Measurements from ENCODE around the gene SVIL.
A peak's percentile ranks its signal among the peaks of the same experiment; 100 is the strongest.

SVIL gene

DNA sequence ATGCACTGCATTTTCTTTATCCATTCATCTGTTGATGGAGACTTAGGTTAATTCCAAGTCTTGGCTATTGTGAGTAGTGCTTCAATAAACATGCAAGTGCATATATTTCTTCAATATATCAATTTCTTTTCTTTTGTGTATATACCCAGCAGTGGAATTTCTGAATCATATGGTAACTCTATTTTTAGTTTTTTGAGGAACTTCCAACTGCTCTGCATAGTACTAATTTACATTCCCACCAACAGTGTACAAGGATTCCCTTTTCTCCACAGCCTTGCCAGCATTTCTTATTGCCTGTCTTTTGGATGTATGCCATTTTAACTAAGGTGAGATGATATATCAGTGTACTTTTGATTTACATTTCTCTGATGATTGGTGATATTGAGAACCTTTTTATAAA, 200.7 kb downstream of the SVIL start:
- FAIRE-seq, result no peak

DNA sequence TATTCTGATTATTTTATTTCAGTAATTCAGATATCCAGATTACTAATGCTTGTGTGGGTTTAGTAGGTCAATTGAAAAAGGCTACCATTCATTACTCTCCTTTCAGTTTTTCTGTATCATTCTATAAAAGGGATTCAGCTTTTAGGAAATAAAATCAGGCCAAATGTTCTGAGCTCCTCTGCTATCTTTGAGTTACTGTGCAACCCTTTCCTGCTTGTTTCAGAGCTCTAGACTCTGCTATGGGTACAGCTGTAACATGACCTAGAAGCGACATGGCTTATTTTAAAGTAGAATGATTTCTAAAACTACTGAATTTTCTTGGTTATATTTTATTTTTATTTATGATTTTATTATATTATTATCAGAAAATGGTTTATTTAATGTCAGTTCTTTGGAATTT, 203.1 kb downstream of the SVIL start:
- FAIRE-seq, result no peak

More for the DNA sequence above, 200.7 kb downstream of the SVIL start:
- DNase-seq (ENCODE audit: insufficient read length, low spot score), result no peak

DNA sequence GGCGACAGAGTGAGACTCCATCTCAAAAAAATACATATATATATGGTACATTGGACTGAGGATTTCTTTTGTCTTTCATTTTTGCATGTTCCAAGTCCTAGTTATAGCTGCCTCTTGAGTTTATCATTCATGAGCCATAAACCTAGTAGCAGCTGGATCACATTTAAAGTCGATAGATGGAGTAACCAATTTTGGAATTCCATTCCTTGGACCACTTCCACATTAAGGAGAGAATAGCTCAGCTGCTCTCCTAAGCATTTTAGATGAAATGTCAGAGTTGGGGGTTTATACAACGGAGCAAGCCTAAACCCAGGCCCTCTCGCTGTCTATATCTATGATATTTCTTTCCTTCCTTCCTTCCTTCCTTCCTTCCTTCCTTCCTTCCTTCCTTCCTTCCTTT, 204.7 kb downstream of the SVIL start:
- FAIRE-seq (no peak), DNase-seq (ENCODE audit: insufficient read length, low spot score) (no peak)

More for the DNA sequence above, 203.1 kb downstream of the SVIL start:
- DNase-seq (ENCODE audit: insufficient read length, low spot score), result no peak

DNA sequence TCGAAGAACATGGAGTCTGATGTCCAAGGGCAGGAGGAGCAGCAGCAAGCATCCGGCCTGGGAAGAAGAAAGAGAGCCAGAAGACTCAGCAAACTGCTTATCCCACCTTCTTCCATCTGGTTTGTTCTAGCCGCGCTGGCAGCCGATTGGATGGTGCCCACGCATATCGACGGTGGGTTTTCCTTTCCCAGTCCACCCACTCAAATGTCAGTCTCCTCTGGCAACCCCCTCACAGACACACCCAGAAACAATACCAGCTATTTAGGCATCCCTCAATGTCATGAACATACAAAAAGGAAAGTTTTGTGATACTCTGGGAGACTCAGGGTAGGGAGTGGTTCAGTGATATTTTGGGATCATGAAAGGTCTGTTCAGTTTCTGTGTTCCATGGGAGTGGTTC, 206.3 kb downstream of the SVIL start:
- no peak for DNase-seq (ENCODE audit: insufficient read length, low spot score)
- FAIRE-seq, result no peak

DNA sequence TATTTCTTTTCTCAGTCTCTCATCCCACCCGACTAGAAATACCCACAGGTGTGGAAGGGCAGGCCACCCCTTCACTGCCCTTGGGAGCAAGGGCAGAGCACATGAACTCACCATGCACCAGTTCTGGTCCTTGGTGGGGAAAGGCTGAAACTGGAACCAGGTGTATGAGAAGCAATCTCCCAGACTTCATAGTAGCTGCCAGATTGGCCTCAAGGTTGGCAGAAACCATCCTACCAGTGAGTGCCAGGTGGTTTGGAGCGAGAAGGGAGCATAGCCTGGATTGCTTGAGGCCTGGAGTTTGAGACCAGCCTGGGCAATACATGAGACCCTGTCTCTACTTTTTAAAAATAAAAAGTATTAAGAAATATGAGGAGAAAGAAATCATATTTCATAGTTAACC, 207.1 kb downstream of the SVIL start:
- no peak for DNase-seq (ENCODE audit: insufficient read length, low spot score)
- no peak for FAIRE-seq

DNA sequence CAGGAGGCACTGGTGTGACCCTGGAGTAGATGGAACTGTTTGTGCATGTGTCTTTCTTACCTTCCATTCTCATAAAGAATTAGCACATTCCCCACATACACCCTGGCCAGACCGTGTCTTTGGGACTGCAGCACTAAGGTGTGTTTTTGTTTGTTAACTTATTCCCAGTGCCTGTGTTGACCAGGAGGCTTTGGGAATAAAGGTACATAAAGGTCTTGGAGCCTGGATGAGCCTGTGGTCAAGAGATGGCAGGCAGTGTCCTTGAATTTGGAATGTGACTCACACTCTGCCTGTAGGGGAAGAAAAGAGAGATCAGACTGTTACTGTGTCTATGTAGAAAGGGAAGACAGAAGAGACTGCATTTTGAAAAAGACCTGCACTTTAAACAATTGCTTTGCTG, 208.4 kb downstream of the SVIL start:
- no peak for FAIRE-seq

DNA sequence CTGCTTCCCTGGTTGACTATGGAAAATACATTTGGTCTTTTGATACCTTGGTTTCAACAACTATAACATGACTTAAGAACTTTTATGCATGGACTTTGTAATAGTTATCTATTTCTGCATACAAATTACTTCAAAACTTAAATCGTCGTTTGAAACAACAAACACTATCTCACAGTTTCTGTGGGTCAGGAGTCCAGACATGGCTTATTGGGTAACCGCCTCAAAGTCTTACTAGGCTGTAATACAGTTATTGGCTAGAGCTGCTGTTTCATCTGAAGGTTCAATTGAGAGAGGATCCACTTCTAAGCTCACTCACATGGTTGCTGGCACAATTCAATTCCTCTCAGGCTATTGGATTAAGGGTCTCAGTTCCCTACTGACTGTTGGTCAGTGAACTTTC, 210.8 kb downstream of the SVIL start:
- DNase-seq (ENCODE audit: insufficient read length, low spot score) (no peak), FAIRE-seq (no peak)

More for the DNA sequence above, 208.4 kb downstream of the SVIL start:
- no peak for DNase-seq (ENCODE audit: insufficient read length, low spot score)

DNA sequence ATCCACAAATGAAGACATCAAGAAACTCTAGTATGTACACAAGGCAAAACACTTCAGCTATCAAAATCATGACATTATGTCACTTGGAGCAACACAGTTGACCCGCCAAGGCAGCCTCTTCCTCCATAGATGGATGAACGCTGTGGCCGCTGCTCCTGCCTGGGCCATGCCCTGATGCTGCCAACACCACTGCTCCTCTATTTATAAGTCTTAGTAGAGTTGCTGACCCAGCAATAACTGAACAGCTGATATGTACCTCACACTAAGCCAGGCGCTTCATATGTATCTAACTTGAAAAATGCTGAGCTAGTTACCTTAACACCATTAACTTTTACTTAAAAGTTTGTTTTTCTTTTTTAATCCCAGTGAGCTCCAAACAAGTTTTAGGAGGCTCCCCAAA, 214.0 kb downstream of the SVIL start:
- FAIRE-seq (no peak), DNase-seq (ENCODE audit: insufficient read length, low spot score) (no peak)

DNA sequence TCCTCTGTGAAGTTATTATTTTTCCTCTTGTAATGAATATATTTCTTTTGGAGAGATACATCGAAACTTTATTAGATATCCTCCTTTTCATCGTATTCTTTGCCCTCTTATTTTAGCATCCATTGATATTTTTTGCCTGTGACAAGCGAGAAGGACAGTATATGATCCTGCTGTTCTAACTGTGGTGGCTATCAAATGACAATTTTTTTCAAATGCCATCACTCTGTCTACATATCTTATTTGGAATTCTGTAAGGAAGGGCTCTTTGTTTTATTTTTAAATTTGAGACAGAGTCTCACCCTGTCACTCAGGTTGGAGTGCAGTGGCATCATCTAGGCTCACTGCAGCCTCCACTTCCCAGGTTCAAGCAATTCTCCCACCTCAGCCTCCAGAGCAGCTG, 217.4 kb downstream of the SVIL start:
- DNase-seq (ENCODE audit: insufficient read length, low spot score) (no peak), FAIRE-seq (no peak)

DNA sequence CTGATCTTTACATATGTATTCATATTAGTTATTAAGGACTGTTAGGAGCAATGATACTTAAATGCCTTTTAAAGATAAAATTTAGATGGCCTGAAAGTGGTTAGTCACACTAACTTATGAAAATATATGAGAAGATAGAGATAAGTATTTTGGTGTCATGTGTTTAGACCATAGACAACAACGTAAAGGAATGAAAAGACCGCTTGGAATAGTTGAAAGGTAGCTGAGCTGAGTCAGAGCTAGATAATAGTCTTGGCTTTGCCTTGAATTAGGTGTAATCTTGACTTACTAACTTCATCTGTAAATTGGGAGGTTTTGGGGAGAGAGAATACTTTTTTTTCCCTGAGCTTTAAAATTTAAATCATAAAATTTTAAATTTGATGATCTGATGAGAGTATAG, 218.9 kb downstream of the SVIL start:
- DNase-seq (ENCODE audit: insufficient read length, low spot score), result no peak
- FAIRE-seq, result no peak

DNA sequence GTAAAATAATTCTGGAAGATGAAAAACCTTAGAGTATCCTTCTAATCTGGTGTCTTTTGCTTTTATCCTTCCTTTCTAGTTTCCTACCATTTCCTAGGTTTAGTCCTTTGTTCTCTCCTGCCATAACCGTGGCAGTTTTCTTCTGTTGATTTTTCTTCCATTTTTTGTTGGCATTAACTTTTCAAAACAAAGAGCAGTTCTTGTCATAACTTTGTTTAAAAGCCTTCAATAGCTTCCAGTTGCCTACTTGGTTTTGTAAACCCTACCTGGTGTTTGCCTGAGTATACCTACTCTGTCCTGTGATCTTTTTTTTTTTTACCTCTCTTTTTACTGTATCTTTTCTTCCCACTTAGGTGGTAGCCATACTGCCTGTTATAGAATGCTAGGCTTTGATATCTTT, 220.3 kb downstream of the SVIL start:
- FAIRE-seq (no peak), DNase-seq (ENCODE audit: insufficient read length, low spot score) (no peak)

DNA sequence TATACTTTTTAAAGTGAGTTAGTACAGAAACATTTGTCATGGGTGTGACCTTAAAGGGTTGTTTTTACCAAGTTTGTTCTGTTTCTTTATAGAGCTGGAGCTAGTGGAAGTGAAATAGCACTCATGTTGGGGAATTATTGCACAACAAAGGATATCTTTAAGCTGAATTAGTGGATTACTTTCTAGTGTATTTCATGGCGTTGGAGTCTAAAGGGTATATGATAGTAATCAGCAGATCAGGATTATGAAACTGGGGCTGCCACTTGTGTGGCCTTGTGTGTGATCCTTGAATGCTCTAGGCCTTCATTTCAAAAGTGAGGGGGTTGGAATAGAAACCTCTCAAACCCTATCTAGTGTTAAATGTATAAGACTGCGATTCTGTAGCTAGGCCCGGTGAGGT, 222.3 kb downstream of the SVIL start:
- DNase-seq (ENCODE audit: insufficient read length, low spot score), result no peak
- no peak for FAIRE-seq

DNA sequence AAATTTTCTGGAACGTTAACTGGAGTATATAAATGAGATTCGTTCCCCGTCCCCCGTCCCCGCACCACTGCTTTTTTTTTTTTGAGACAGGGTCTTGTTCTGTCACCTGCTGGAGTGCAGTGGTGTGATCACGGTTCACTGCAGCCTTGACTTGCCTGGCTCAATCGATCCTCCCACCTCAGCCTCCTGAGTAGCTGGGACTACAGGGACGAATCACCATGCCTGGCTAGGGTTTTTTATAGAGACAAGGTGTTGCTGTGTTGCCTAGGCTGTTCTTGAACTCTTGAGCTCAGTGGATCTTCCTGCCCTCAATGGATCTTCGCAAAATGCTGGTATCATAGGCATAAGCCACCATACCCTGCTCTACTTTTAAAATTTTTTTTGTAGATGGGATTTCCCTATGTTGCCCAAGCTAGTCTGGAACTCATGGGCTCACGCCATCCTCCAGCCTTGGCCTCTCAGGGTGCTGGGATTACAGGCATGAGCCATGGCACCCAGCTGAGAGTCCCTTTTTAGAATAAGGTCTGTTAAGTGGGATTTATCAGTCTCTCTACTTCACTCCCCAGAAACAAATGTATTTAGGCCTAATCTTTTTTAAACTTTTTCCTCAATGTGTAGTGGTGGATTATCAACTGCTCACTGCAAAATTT, 223.0 kb downstream of the SVIL start:
- DNase-seq (ENCODE audit: insufficient read length, low spot score) (no peak), FAIRE-seq (no peak)

DNA sequence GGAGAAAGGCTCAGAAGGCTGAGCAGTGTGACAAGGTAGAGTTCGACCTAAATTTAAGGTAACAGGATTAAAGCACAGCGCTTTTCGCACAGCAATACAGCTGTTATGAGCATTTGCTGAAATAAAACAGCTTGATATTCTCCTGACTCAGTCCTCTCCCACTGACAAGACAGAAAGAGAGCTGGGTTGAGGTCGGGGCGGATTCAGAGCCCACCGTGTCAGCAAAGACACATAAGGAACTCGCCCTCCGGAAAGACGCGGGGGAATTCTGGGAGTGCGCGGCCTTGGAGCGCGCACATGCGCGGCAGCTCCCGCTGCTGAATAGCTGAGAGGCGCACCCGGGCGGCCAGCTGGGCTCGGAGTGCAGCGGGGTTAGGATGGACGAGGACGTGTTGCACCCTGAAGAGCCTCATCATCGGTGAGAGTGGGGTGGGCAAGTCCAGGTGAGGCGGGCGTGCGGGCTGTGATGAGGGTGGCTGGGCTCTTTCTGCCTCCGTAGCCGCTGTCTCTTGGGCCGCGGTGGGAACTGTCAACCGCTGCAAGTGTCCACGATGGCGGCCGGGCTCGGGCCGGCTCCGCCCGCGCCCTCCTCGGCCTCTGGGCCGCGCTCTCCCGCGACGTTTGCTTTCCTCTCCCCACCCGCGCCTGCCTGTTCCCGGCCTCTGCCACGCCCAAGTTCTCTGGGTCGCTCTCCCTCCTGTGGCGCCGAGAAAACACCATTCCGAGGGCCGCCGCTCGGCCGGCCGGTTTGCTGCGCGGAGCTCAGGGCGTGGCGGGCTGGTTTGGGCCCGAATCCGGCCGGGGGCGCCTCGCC, 225.3 kb downstream of the SVIL start:
- FAIRE-seq, result peak; percentile 71

DNA sequence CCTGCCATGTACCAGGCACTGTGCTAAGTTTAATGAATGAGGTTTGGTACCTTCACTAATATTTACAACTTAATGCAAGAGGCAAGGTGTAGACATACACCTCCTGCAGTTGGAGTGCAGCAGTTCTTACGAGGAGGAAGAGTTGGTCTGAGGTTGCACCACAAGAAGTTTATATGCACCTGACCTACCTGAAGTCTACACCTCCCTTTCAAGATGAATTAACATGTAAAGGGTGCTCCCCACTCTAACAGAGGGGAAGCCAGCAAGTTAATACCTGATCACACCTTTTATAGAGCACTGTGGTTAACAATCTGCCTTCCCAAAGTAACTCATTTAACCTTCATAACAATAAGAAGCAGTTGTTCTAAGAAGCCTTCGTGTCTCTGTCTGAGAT, 225.9 kb downstream of the SVIL start:
- FAIRE-seq (no peak), DNase-seq (ENCODE audit: insufficient read length, low spot score) (no peak)

More for the DNA sequence above, 225.3 kb downstream of the SVIL start:
- peak; percentile 73 for DNase-seq (ENCODE audit: insufficient read length, low spot score)
